ENCODE results near the gene MYOG.

Gene MYOG

GRCh38 chr1:203033287-203033686 is 52.5 kb downstream of the MYOG start:
- DNase-seq, result no peak
- no peak overlapping the region for H3K4me3 ChIP-seq (ENCODE audit: low read depth, low read length)
- no peak overlapping the region for H3K27ac ChIP-seq
- no peaks in the 10 kb centered on the region for H3K9me3 ChIP-seq (ENCODE audit: severe bottlenecking)
- no peaks in the 10 kb centered on the region for H3K27me3 ChIP-seq (ENCODE audit: insufficient read depth, low read depth, severe bottlenecking)
- no peak for TF ChIP-seq CTCF (IDR thresholded peaks at IDR 0.05; ENCODE audit: low read depth, low read length)
- H3K36me3 ChIP-seq, result peaks cover 20% of the 10 kb centered on the region

All from WERI-Rb-1 (cell line).